HTERT RPE-1 (cell line): ENCODE measurements around the gene ARMC7.
"Not testable (repeated sequence)": the region's sequence is repeated elsewhere in the genome, so short reads cannot be mapped to it uniquely, and the experiment has no call there.

ENCODE experiments used
- in situ Hi-C: fragments of 300-500 bp; cut with MboI; formaldehyde crosslinking; loops from 4 replicates; pipeline ENCODE4 v1.14.3; 2020; ENCODE audit warnings: low sequenced_read_pairs

The ARMC7 gene

GRCh38 chr17:75109407-75110233, at the start of gene ARMC7:
Gene ARMC7 (plus strand): TSS chr17:75109969. CDS start chr17:75110289, 320 bp downstream.
- in situ Hi-C loops = no loop called here

GRCh38 chr17:75060434-75061054, 49.2 kb upstream of the ARMC7 start:
- in situ Hi-C loops = no loop called here

DNA sequence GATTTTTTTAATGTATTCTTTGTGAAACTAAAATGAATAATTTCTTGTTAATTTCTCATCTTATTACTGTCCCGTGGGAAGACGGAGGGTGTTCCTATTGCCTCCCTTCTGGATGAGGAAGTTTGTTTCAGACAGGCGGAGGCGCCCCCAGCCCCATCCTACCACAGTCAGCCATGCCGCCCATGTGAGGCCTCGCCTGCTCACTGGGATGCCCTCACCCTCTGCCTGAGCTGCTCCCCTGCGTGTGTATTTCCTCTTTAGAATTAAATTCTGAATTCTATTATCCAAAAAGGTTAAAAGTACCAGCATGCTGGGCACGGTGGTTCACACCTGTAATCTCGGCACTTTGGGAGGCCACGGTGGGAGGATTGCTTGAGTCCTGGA, 48.7 kb upstream of the ARMC7 start:
- in situ Hi-C loops = no loop called here

GRCh38 chr17:75061618-75062017, 48.2 kb upstream of the ARMC7 start:
- in situ Hi-C loops = no loop called here

DNA sequence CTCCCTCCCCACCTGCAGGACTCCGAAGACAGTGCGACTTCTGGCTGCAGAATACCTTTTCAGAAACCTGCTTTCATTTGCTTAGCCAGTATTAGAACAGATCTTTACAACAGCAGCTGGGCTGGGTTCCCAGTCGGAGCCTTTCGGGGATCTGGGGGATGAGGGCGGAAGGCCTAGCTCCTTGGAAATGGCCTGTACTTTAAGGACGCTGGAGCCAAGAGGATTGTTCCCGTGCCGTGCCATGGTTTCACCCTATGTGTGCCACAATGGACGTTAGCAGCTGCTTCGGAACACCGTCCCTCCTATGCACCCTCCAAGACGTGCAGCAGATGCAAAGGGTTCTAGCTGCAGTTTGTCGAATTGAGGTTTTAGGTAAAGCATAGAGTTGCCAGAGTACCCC, 46.6 kb upstream of the ARMC7 start:
- in situ Hi-C loops = no loop called here

GRCh38 chr17:75063626-75064025, 46.1 kb upstream of the ARMC7 start:
- in situ Hi-C loops = no loop called here

DNA sequence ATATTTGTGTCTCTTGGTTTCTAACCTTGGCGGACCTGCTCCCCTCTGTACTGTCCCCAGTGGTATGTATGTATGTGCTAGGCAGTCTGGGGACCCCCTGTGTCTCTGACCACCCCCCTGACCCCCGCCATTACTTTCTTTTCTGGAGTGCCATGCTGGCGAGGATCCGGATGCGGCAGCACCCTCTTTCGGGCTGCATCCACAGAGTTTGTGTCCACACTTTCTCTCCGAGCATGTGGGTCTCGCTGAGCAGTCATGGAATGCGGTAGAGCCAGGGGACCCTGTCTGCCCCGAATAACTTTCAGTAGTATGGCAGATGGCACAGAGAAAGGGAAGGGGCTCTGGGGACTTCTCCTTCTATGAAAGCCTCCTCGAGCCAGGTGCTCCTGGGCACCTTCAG, 45.7 kb upstream of the ARMC7 start:
- in situ Hi-C loops = no loop called here

DNA sequence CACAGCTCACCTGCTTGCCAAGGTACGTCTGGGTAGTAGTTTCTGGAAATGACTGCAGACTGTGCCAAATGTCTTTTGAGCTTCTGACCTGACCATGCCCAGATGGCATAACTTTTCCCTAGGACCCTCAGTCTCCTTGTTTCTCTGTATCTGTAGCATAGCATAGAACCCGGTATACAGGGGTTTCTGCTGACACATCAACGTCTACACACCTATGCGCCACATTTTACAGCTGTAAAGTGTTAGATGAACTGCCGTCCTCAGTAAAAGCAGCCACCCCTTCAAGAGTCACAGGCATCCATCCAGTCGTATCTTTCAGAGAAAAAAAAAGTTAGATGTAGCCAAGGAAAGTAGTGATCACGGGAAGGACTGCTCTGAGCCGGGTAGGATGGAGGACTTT, 45.3 kb upstream of the ARMC7 start:
- in situ Hi-C loops = no loop called here

- in situ Hi-C loops = no loop called here
Observed at GRCh38 chr17:75064867-75065561, 44.8 kb upstream of the ARMC7 start.

- in situ Hi-C loops = no loop called here
Observed at GRCh38 chr17:75065562-75066151, 44.1 kb upstream of the ARMC7 start.

GRCh38 chr17:75067856-75068255, 41.9 kb upstream of the ARMC7 start:
- in situ Hi-C loops = no loop called here

GRCh38 chr17:75068750-75069149, 41.0 kb upstream of the ARMC7 start:
- in situ Hi-C loops = no loop called here

DNA sequence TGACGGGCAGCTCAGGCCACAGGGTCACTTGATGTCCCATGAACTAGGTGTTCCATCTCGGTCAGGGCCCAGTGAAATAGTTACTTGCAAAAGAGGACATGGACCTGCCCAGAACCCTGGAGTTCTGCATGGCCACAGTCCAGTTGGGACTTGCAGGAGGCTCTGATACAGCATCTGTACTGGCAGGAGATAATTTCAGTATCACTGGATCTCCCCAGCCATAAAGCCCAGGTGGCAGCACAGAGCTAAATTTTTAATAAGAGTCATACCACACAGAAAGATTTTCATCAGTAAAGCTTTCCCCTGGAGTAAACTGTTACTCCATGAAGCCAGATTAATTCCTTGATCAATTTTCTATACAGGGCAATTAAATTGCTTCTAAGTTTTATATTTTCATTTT, 40.0 kb upstream of the ARMC7 start:
- in situ Hi-C loops = no loop called here

GRCh38 chr17:75071478-75072271, 38.1 kb upstream of the ARMC7 start:
- in situ Hi-C loops = not testable (repeated sequence)

DNA sequence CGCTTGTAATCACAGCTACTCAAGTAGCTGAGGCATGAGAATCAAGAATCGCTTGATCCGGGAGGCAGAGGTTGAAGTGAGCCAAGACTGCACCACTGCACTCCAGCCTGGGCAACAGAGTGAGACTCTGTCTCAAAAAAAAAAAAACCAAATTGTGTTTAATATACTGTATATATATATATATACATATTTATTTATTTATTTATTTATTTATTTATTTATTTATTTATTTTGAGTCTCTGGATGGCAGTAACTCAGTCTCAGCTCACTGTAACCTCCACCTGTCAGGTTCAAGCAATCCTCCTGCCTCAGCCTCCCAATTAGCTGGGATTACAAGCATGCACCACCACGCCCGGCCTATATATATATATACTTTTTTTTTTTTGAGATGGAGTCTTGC, 36.9 kb upstream of the ARMC7 start:
- in situ Hi-C loops = not testable (repeated sequence)

DNA sequence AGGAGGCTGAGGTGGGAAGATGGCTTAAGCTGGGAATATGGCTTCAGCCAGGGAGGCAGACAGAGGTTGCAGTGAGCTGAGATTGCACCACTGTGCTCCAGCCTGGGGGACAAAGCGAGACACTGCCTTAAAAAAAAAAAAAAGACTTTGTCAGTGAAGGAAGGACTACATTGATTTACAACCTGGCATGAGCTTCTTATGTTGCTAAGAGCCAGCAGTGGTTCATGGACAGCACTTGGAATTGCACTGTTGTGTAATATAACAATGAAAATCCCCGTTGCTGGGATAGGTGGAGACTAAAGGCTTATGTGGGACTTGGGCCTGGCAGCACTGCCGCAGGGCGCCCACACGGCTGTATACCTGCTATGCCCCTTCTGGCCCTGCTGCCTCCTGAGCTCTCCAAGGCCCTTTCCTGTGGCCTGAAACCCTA, 36.1 kb upstream of the ARMC7 start:
- in situ Hi-C loops = no loop called here

GRCh38 chr17:75074532-75074931, 35.2 kb upstream of the ARMC7 start:
- in situ Hi-C loops = no loop called here

- in situ Hi-C loops = no loop called here
Observed at GRCh38 chr17:75075597-75076336, 34.0 kb upstream of the ARMC7 start.

GRCh38 chr17:75077072-75077495, 32.7 kb upstream of the ARMC7 start:
- in situ Hi-C loops = no loop called here
